Prostate gland (tissue), 2 donors: ENCODE data around the gene GFER.

ENCODE experiments used
- POLR2AphosphoS5 ChIP-seq: sonication (generic); formaldehyde crosslinking; IDR thresholded peaks from one replicate; pipeline ENCODE4 v1.6.1; 2017; ENCODE audit warnings: antibody characterized with exemption
- TF ChIP-seq, protein P1 (sequence below), 4 experiments: fragments of 200-600 bp in 2 of 4; fragments of 450-650 bp in 2 of 4; sonication (generic) in 2 of 4; IDR thresholded peaks; 1 replicate in 3 of 4; 2 replicates in 1 of 4; pipeline ENCODE4 v1.5.1; 2016 to 2019; ENCODE audit warnings: antibody characterized with exemption in 4 of 4, mild to moderate bottlenecking in 2 of 4, moderate library complexity in 2 of 4

DNA sequence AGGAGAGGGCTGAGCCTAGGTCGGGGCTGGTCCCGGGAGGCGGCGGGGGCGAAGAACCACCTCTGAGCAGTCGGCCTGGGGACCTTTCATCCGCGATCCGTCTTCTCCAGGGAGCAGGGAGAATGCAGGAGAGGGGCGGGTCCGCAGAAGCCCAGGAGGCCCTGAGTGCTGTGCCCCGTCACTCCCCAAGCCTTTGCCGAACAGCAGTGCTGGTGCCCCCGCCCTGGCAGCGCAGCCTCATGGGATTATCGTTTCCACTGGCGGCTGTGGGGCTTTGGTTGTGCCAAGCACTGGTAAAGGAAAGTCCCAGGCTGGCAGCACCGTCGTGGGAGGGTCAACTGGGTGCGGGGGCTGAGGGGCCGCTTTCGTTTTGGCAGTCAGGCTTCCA lies 11.5 kb upstream of the GFER start:
- TF ChIP-seq, protein P1, sequence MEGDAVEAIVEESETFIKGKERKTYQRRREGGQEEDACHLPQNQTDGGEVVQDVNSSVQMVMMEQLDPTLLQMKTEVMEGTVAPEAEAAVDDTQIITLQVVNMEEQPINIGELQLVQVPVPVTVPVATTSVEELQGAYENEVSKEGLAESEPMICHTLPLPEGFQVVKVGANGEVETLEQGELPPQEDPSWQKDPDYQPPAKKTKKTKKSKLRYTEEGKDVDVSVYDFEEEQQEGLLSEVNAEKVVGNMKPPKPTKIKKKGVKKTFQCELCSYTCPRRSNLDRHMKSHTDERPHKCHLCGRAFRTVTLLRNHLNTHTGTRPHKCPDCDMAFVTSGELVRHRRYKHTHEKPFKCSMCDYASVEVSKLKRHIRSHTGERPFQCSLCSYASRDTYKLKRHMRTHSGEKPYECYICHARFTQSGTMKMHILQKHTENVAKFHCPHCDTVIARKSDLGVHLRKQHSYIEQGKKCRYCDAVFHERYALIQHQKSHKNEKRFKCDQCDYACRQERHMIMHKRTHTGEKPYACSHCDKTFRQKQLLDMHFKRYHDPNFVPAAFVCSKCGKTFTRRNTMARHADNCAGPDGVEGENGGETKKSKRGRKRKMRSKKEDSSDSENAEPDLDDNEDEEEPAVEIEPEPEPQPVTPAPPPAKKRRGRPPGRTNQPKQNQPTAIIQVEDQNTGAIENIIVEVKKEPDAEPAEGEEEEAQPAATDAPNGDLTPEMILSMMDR (IDR thresholded peaks at IDR 0.05): no peak
- no peak for TF ChIP-seq POLR2AphosphoS5
